C4-2B (cell line): ENCODE measurements around the gene AUTS2.

Experiments
- CTCF ChIP-seq: fragments of 450-650 bp; conservative IDR thresholded peaks from 2 replicates; pipeline ENCODE4 v1.5.1; 2017; ENCODE audit warnings: mild to moderate bottlenecking
- ZFX ChIP-seq: fragments of 450-650 bp; IDR thresholded peaks from 2 replicates; pipeline ENCODE4 v1.6.1; 2017

- TF ChIP-seq CTCF (no peak), ZFX (no peak)
Measured at GRCh38 chr7:69935107-69935506, 336.8 kb downstream of the AUTS2 start.
